Chondrocyte (in vitro differentiated cells): ENCODE measurements around the gene UBQLN4. TPM values are rescaled to one million over a fixed set of nuclear protein-coding genes. Genes with fewer than 3 reads are reported as not detected.

ENCODE experiments used
- DNase-seq: peaks from one replicate; pipeline ENCODE4 v3.0.0; 2021; ENCODE audit warnings: mixed read lengths, low spot score
- H3K27ac Mint-ChIP-seq: one replicate; pipeline ENCODE4 v1.8.0; 2021; ENCODE audit warnings: mild to moderate bottlenecking, moderate library complexity, mixed read lengths; ENCODE audit not compliant: unreplicated experiment
- H3K27me3 Mint-ChIP-seq: 2 replicates; pipeline ENCODE4 v1.8.0; 2021; ENCODE audit warnings: low read depth, mixed read lengths
- H3K36me3 Mint-ChIP-seq: 2 replicates; pipeline ENCODE4 v1.8.0; 2021; ENCODE audit warnings: low read depth, mixed read lengths
- H3K4me1 Mint-ChIP-seq: 2 replicates; pipeline ENCODE4 v1.8.0; 2021; ENCODE audit warnings: low read depth, mild to moderate bottlenecking, mixed read lengths
- H3K4me3 Mint-ChIP-seq: one replicate; pipeline ENCODE4 v1.8.0; 2021; ENCODE audit warnings: mild to moderate bottlenecking, moderate library complexity, mixed read lengths; ENCODE audit not compliant: unreplicated experiment
- H3K9me3 Mint-ChIP-seq: 2 replicates; pipeline ENCODE4 v1.8.0; 2021; ENCODE audit warnings: low read depth, mixed read lengths
- CTCF ChIP-seq: fragments of 200-600 bp; sonication (generic); IDR thresholded peaks from 2 replicates; pipeline ENCODE4 v1.5.0; 2021; ENCODE audit warnings: antibody characterized with exemption, mild to moderate bottlenecking, moderate library complexity
- total RNA-seq: library from RNA; stranded (reverse); gene quantifications from 3 replicates; pipeline ENCODE4 v1.2.1, GENCODE V29; 2021

Gene UBQLN4
- total RNA-seq, 1 donor from 2014 or later: 30.2 TPM

- DNase-seq: no peak
- no peak for TF ChIP-seq CTCF
- Mint-ChIP-seq H3K27me3 (no peaks in the 10 kb centered on the region), H3K4me3 (peak overlapping the region; percentile 95), H3K4me1 (peaks cover 20% of the 10 kb centered on the region), H3K9me3 (no peaks in the 10 kb centered on the region), H3K36me3 (peaks cover 16% of the 10 kb centered on the region), H3K27ac (peak overlapping the region; percentile 90)
These were observed 33.7 kb downstream of the UBQLN4 start for GRCh38 chr1:156019946-156020292.

- Mint-ChIP-seq H3K27me3 (no peaks in the 10 kb centered on the region), H3K27ac (no peak overlapping the region), H3K36me3 (peaks cover 37% of the 10 kb centered on the region), H3K4me3 (no peak overlapping the region), H3K4me1 (peaks cover 12% of the 10 kb centered on the region), H3K9me3 (no peaks in the 10 kb centered on the region)
- no peak for TF ChIP-seq CTCF
- no peak for DNase-seq
These were observed 38.8 kb downstream of the UBQLN4 start for GRCh38 chr1:156014829-156015228.

- peaks cover 40% of the 10 kb centered on the region for H3K36me3 Mint-ChIP-seq
These were observed 41.4 kb downstream of the UBQLN4 start for GRCh38 chr1:156012051-156012817.

GRCh38 chr1:156009404-156009803, 44.2 kb downstream of the UBQLN4 start:
- H3K36me3 Mint-ChIP-seq: peaks cover 34% of the 10 kb centered on the region
- no peaks in the 10 kb centered on the region for H3K27me3 Mint-ChIP-seq
- H3K4me1 Mint-ChIP-seq: no peaks in the 10 kb centered on the region
- H3K4me3 Mint-ChIP-seq: no peak overlapping the region
- DNase-seq: no peak
- no peak overlapping the region for H3K27ac Mint-ChIP-seq
- no peak for TF ChIP-seq CTCF
- H3K9me3 Mint-ChIP-seq: no peaks in the 10 kb centered on the region

More at GRCh38 chr1:156012051-156012817, 41.4 kb downstream of the UBQLN4 start:
- H3K27ac Mint-ChIP-seq: no peak overlapping the region
- no peaks in the 10 kb centered on the region for H3K27me3 Mint-ChIP-seq
- DNase-seq: no peak
- TF ChIP-seq CTCF: no peak
- no peaks in the 10 kb centered on the region for H3K9me3 Mint-ChIP-seq
- H3K4me1 Mint-ChIP-seq: no peaks in the 10 kb centered on the region
- no peak overlapping the region for H3K4me3 Mint-ChIP-seq

GRCh38 chr1:156006666-156007376, 46.8 kb downstream of the UBQLN4 start:
- Mint-ChIP-seq H3K27me3 (no peaks in the 10 kb centered on the region), H3K4me1 (no peaks in the 10 kb centered on the region), H3K27ac (no peak overlapping the region), H3K36me3 (peaks cover 27% of the 10 kb centered on the region), H3K4me3 (no peak overlapping the region), H3K9me3 (no peaks in the 10 kb centered on the region)
- no peak for DNase-seq
- no peak for TF ChIP-seq CTCF
